HG02938 (cell line): Measurements from ENCODE around the gene RASA3.

ENCODE experiments used
- ATAC-seq: cut with Tn5 transposase; IDR thresholded peaks from one replicate; pipeline ENCODE4 v1.9.1; 2021; ENCODE audit warnings: mild to moderate bottlenecking, moderate library complexity; ENCODE audit not compliant: unreplicated experiment

The RASA3 gene

GRCh38 chr13:114071410-114071809 lies 61.0 kb downstream of the RASA3 start:
- ATAC-seq: no peak

GRCh38 chr13:114070098-114070799 lies 62.2 kb downstream of the RASA3 start:
- ATAC-seq: no peak

GRCh38 chr13:114069376-114070097 lies 62.9 kb downstream of the RASA3 start:
- ATAC-seq: no peak

GRCh38 chr13:114068656-114069318 lies 63.6 kb downstream of the RASA3 start:
- ATAC-seq: no peak

- ATAC-seq: no peak
Observed at GRCh38 chr13:114067886-114068651, 64.4 kb downstream of the RASA3 start.

DNA sequence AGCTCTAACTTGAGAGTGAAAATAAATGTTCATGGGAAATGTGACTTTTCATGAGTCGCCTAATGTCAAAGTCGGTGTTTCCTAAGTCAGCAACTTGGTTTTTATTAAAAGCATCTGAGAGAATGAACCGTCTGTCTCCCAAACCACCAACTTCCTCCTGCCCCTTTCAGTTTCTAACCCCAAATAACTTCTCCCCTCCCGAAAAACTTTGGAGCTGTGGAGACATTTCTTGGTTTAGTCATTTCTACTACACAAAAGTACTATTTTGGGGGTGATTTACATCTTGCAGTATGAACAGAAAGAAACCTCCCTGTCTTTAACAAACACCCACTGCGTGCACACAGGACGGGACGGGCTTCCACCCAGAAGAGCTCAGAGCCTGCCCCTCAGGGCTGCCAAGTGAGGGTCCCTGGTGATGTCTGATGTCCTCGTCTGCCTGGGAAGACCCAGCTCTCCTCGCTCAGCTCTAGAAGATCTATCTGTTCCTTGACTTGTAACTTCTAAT lies 65.0 kb downstream of the RASA3 start:
- peak; percentile 65 for ATAC-seq

GRCh38 chr13:114066956-114067355 lies 65.5 kb downstream of the RASA3 start:
- peak; percentile 10 for ATAC-seq

DNA sequence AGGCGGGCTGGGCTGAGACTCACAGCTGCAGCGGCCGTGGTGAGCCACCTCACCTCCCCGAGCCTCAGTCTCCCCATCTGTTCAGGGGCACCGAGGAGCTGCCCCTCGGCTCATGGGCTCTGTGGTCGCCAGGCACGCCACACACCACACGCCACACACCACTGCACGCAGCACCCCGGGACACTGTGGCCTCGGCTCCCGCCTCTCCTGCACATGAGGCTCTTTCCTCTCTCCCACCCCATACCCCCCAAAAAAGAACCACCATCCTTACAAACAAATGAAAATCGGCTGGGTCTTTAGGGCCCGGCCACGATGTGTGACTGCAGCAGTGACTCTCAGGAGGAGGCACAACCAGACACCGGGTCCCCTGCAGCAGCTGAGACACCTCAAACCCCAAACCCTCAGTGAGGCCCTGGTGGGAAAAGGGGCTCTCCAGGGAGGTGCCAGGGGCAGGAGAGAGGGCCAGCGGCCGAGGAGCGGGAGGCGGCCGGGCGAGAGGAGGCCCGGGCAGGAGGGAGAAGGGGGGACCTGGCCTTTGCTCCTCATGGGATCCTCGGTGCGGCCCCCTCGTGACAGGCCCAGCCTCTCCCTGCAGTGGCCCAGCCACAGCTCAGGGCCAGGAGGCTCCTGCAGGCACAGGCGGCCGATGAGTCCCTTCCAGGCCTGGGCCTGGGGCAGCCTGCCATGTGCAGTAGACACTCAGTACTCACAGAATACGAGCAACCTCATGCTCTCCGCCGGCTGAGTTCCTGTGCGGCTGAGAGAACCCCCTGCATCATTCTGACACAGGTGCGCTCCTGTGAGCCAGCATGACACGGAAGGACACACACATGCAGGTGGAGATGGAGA lies 66.3 kb downstream of the RASA3 start:
- no peak for ATAC-seq

DNA sequence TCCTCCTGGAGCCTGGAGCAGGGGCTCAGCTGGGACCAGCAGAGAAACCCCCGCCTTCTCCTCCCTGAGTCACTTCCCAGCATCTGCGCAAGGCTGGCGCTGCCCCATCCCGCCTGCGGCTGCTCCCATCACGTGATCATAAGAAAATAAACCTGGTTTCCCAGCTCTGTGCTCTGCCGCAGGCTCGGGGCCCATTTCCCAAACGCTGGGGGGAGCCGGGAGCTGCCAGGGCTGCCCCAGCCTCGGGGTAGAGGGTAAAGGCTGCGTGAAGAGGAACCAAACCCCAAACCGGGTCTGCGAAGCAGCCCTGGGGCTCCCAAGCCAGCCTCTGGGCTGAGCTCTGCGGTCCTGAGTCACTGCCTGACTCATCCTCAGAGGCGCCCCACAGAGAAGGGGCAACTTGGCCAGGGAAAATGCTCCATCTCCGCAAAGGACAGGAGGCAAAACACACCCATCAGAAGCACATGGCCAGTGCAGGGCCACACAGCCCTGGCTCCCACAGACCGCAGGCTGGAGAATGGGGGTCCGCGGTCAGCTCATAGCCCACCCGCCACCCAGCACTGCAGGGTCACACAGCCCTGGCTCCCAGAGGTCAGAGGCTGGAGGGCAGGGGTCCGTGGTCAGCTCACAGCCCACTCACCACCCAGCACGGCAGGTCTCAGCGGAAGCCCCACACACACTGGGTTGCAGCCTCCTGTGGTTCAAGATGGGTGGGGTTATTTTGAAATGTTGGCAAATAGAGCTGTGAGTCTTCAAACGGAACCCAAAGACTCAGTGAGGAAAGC lies 67.1 kb downstream of the RASA3 start:
- no peak for ATAC-seq

DNA sequence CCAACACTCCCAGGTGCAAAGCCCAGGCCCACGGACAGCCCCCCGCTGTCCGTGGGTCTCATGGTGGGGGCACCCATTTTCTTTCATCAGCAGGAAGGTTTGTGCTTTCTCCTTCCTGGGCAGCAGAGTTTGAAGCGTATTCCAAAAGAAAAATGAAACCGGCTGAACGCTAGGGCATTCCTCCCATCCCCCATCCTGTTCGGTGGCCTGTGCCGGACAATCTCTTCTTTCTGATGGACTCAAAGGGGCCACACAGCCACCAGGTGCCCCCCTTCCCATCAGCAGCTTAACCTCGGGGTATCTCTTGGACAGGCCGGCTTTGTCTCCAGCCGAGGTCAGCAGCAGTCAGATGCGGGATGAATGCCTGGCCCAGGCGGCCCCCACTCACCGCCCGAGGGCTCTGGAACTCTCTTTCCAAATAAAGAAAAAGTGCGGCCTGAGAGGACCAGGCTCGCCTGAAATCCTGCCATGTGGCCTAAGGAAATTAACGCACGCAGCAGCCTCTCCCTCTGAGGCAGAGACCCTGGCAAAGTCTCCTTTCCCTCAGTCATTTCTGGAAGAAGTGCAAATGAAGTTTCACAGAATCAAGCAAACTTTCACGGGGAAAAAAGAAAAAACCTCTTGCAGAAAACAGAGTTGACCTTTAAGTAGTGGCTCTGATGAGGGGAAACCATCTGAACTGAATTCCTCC lies 67.8 kb downstream of the RASA3 start:
- no peak for ATAC-seq

DNA sequence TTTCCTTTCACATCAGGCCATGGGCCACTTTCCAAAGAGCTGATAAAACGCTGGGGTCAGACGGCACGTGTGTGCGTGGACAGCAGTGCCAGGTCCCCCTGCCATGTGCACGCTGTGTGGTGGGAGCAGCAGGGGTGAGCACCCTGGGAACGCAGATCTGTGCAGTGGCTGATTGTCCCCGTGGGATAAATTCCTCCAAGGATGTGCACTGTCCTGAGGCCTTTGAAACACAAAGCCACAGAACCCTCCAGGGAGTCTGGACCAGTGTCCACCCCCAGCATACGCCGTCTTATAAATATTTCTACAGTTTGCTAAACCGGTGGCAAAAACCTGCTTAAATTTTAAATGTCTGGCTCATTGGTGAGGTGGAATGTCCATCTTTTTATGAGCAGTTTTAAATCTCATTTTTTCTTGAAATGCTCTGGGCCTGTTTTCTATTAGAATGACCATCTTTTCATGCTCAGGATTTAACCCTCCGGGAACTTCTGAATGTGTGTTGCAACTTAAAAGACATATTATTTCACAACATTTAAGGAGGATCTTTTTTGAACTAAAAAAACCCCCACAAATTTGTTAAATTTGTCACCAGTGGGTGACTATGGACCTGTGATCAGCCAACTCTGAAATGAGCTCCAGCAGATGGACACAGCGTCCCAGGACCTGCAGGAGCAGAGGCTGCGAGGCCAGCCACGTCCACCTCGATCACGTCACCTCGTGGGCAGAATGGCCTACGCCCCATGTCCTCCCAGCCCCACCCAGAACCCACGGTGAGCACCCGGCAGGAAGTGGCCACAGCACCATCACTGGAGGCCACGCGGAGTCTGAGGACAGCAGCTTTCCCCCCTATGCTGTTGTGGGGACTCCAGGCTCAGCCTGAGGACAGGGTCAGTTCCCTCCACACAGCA lies 68.6 kb downstream of the RASA3 start:
- ATAC-seq: no peak

- ATAC-seq: no peak
Observed at GRCh38 chr13:114062754-114063153, 69.7 kb downstream of the RASA3 start.

- ATAC-seq: no peak
Observed at GRCh38 chr13:114062341-114062740, 70.1 kb downstream of the RASA3 start.

GRCh38 chr13:114061744-114062143 lies 70.7 kb downstream of the RASA3 start:
- ATAC-seq: no peak

DNA sequence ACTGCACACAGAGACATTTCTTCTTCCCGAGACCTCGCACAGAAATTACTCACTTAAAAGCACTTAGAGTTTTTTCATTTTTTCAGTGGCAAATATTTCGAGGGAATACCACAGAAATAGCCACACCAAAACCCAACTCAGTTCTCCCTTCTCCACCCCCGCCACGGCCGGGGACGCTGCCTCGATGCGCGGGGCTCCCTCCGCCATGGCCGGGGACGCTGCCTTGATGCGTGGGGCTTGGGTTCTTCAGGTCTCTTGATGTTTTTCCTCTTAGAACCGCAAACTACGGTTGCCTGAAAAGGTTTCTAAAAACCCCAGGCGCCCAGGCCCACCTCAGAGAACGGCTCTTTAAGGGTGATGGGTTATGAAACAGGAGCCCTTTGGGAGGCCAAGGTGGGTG lies 71.4 kb downstream of the RASA3 start:
- ATAC-seq: no peak

DNA sequence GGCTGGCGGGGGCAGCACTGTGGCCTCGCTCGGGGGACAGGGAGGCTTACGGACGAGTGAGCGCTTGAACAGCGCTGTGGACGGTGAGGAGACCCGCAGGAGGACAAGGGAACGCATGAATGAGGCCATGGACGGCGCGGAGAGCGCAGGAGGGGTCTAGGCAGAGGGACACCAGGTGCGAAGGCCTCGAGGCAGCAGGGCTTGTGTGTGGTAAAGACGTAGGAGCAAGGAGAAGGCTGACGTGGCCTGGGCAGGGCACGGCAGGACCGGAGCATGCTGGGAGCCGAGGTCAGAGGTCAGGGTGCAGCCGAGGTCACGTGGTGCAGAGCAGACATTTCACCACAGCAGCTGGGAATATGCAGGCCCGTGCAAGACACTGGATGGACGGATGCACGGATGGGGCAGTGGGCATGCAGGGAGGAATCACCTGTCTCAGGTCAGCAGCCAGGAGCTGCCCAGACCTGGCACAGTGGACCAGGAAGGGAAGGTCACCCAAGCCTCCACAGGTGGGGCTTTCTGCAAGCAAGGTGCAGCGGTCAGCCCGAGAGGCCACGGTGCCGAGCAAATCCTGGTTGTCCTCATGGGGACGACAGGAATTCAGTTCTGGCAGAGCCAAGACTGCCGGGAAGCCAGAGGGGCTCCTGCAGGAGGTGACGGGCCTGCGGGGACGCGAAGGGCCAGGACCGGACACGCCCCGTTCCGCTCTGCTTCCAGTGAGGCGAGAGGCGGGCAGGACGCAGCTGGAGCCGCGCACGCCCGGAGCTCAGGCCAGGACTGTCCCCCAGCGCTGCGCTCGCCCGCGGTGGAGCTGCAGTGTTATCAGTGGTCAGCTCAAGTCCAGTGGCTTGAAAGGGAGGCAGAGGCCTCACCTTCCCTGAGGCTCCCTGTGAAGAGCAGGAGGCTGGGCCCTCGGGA lies 72.2 kb downstream of the RASA3 start:
- ATAC-seq: no peak

DNA sequence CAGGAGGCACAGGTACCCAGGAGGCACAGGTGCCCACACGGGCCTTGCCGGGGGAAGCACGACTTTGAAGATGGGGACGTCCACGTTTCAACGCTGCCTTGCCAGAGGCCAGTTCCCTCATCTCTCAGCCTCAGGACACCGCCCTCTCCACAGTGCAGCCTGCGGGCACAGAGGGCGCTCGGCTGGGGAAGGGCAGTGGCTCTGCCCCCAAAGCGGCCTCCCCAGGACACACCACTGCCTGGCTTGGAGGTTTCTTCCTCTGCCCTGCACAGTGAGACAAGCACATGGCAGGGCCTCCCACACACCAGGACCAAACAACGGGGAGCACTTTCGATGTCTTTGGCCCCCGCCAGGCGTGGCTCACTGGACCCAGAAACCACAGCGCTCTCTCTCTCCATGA lies 73.0 kb downstream of the RASA3 start:
- no peak for ATAC-seq
